GM13977 (cell line): Measurements from ENCODE around the gene CDSN.

Source experiments
- DNase-seq: peaks from one replicate; pipeline ENCODE4 v3.0.0; 2012; ENCODE audit warnings: low spot score
- CTCF ChIP-seq: IDR thresholded peaks from 2 replicates; pipeline ENCODE4 v1.5.1; 2012; ENCODE audit warnings: mild to moderate bottlenecking, control low read depth; ENCODE audit not compliant: insufficient read depth; ENCODE audit errors: extremely low read depth, missing control alignments
- in situ Hi-C: fragments of 300-500 bp; cut with MboI; formaldehyde crosslinking; loops from one replicate; pipeline ENCODE4 v1.12.0; 2022; ENCODE audit warnings: low sequenced_read_pairs, low pct_unique_long_range_greater_than_20kb, mixed read lengths, inconsistent platforms; ENCODE audit not compliant: unreplicated experiment

CDSN gene

DNA sequence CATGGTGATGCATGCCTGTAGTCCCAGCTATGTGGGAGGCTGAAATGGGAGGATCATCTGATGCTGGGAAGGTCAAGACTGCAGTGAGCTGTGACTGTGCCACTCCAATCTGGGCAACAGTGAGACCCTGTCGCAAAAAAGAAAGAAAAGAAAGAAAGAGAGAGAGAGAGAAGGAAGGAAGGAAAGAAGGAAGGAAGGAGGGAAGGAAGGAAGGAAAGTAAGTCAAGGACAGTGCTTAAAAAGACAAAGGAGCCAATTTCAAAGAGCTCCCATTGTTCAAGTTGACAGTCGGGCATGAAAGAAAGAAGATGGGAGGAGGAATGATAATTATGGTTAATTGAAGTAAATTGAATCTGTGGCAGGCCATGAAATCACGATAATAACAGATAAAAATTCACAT, 24.0 kb downstream of the CDSN start:
- in situ Hi-C loops: no loop called here
- no peak for DNase-seq
- no peak for TF ChIP-seq CTCF

DNA sequence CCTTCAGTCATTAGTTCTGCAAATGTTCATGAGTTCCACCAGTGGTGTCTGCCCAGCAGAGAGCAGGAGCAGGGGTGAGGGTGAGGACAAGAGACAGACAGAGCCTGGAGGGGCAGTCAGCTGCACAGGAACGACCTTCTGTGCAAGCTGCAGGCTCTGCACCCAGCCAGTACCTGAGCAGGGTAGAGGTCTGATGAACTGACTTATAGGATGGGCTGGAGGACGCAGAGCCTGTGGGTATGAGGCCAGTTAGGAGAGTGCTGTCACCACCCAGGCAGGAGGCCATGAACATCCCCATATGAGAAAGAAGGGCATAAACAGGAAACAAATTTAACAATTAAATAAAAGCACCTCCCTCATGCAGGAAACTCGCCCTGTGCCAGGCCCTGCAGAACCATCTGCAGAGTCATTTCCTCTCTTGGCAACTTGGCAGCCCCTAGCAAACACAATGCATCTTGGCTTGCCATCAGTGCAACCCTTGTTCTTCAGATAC, 25.8 kb downstream of the CDSN start:
- in situ Hi-C loops: no loop called here
- no peak for TF ChIP-seq CTCF
- no peak for DNase-seq

DNA sequence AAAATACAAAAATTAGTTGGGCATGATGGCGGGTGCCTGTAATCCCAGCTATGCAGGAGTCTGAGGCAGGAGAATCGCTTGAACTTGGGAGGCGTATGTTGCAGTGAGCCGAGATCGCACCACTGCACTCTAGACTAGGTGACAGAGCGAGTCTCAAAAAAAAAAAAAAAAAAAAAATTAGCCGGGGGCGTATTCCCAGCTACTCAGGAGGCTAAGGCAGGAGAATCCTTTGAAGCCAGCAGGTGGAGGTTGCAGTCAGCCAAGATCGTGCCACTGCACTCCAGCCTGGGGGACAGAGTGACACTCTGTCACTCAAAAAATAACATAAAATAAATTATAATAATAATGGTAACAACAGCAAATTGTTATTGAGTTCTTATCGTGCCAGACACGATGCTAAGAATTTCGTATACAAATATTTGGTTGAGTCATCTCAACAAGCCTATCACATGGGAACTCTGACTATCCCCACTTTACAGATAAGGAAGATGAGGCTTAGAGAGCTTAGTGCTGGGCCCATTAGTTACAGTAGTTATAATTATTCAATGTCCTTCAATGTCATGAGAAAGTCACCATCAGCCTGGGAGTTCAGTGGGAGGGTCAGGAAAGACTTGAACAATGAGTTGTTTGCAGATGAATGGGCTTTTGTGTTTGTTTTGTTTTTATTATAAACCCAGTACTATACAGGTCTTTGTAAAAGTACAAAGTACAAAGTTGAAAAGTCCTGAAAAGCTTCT, 27.3 kb downstream of the CDSN start:
- DNase-seq: no peak
- in situ Hi-C loops: no loop called here
- no peak for TF ChIP-seq CTCF

GRCh38 chr6:31092238-31092637, 28.0 kb downstream of the CDSN start:
- in situ Hi-C loops: no loop called here
- DNase-seq: no peak
- no peak for TF ChIP-seq CTCF

- DNase-seq: no peak
- no peak for TF ChIP-seq CTCF
- in situ Hi-C loops: no loop called here
These were observed 28.6 kb downstream of the CDSN start for GRCh38 chr6:31091680-31092079.

GRCh38 chr6:31090973-31091364, 29.3 kb downstream of the CDSN start:
- no peak for DNase-seq
- in situ Hi-C loops: no loop called here
- TF ChIP-seq CTCF: no peak
